ENCODE results near the gene SPATA3.

SPATA3 gene

DNA sequence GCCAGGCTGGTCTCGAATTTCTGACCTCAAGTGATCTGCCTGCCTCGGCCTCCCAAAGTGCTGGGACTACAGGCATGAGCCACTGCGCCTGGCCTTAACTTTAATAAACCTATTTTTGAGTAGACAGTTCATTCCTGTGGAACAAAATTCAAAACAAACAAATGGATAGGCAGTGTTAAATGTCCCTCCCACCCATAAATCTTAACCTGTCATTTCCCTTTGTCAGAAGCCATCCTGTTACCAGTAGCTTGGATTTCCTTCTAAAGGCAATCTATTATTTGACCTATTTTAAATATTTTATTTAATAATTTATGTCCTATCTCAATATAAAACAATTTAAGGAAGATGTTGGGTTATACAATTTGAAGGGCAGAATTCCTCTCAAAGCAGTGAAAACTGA, 34.8 kb downstream of the SPATA3 start:
- H3K36me3 Mint-ChIP-seq (ENCODE audit: low read depth), result no peaks in the 10 kb centered on the region

DNA sequence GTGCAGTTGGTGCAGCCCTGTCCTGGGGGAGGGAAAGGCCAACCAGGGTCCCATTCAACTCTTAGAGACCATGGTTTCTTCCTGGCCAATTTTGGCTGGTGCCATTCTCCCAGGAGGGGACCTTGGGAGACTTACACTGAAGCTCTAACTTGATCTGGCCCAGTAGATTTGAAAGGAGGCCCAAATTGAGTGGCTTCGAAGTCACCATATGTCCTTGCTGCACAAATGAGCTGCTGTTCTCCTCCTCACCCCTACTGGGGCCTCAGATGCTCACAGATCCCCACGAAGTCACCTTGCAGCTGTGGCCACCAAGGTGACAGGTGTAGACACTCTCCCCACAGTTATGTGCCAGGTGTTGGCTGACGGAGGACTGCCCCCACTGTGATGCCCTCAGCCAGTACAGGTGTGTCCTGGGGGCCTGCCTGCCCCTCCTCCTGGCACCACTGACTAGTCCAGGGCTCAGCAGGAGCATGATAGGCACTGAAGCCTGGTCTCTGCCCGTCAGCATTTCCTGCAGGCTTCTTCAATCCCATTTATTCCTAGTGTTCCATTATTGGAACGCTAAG, 36.7 kb downstream of the SPATA3 start:
- peaks cover 53% of the 10 kb centered on the region for H3K27me3 Mint-ChIP-seq (ENCODE audit: low read depth)
- H3K36me3 Mint-ChIP-seq (ENCODE audit: low read depth), result no peaks in the 10 kb centered on the region
- H3K9me3 Mint-ChIP-seq, result no peaks in the 10 kb centered on the region
- no peak overlapping the region for H3K4me3 Mint-ChIP-seq
- H3K4me1 Mint-ChIP-seq, result no peaks in the 10 kb centered on the region
- TF ChIP-seq, protein P1, sequence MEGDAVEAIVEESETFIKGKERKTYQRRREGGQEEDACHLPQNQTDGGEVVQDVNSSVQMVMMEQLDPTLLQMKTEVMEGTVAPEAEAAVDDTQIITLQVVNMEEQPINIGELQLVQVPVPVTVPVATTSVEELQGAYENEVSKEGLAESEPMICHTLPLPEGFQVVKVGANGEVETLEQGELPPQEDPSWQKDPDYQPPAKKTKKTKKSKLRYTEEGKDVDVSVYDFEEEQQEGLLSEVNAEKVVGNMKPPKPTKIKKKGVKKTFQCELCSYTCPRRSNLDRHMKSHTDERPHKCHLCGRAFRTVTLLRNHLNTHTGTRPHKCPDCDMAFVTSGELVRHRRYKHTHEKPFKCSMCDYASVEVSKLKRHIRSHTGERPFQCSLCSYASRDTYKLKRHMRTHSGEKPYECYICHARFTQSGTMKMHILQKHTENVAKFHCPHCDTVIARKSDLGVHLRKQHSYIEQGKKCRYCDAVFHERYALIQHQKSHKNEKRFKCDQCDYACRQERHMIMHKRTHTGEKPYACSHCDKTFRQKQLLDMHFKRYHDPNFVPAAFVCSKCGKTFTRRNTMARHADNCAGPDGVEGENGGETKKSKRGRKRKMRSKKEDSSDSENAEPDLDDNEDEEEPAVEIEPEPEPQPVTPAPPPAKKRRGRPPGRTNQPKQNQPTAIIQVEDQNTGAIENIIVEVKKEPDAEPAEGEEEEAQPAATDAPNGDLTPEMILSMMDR (IDR thresholded peaks at IDR 0.05; ENCODE audit: unreplicated experiment in 3 of 3), result no peak
- no peak overlapping the region for H3K27ac Mint-ChIP-seq

More for the DNA sequence above, 34.8 kb downstream of the SPATA3 start:
- Mint-ChIP-seq H3K4me3 (no peak overlapping the region), H3K4me1 (no peaks in the 10 kb centered on the region), H3K9me3 (no peaks in the 10 kb centered on the region), H3K27ac (no peak overlapping the region), H3K27me3 (ENCODE audit: low read depth) (peaks cover 37% of the 10 kb centered on the region)
- TF ChIP-seq, protein P1 (IDR thresholded peaks at IDR 0.05; ENCODE audit: unreplicated experiment in 3 of 3), result no peak

DNA sequence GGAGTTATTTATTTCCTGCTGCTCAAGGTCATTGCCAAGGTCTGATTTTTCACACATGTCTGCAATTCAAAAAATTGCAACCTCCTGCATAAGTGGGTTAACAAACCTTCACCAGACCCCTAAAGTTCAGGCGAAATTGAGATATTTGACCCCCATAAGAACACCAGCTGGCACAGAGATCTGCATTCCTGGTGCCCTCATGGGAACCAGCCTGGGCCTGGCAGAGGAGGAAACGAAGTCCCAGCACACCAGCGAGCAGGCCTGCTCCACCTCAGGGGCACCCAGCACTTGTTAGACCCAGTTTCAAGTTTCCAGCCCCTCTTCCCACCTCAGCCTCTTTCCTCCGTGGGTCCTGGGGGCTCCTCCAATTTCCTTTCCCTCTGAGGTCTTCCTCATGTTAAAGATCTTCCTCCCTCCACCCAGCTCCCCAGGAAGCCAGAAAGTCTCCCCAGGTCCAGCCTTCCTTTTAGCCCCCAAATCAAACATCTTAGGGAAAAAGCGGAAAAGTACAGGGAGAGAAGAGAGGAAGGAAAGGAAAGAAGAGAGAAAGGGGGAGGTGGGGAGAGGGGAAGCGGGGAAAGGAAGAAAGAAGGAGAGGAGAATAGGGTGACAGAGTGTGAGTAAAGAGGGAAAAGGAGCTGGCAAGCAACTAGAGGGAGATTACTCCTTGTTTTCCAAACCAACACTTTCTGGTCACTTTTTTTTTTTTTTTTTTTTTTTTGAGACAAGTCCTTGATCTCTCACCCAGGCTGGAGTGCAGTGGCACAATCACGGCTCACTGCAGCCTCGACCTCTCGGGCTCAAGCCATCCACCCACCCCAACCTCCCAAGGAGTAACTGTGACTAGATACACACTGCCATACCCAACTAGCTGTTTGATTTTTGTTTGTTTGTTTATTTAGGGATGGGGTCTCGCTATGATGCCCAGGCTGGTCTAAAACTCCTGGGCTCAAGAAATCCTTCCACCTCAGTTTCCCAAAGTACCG, 37.5 kb downstream of the SPATA3 start:
- no peaks in the 10 kb centered on the region for H3K36me3 Mint-ChIP-seq (ENCODE audit: low read depth)
- H3K4me3 Mint-ChIP-seq, result no peak overlapping the region
- no peaks in the 10 kb centered on the region for H3K9me3 Mint-ChIP-seq
- TF ChIP-seq, protein P1 (IDR thresholded peaks at IDR 0.05; ENCODE audit: unreplicated experiment in 3 of 3), result no peak
- no peak overlapping the region for H3K27ac Mint-ChIP-seq
- H3K4me1 Mint-ChIP-seq, result no peaks in the 10 kb centered on the region
- H3K27me3 Mint-ChIP-seq (ENCODE audit: low read depth), result peaks cover 58% of the 10 kb centered on the region

DNA sequence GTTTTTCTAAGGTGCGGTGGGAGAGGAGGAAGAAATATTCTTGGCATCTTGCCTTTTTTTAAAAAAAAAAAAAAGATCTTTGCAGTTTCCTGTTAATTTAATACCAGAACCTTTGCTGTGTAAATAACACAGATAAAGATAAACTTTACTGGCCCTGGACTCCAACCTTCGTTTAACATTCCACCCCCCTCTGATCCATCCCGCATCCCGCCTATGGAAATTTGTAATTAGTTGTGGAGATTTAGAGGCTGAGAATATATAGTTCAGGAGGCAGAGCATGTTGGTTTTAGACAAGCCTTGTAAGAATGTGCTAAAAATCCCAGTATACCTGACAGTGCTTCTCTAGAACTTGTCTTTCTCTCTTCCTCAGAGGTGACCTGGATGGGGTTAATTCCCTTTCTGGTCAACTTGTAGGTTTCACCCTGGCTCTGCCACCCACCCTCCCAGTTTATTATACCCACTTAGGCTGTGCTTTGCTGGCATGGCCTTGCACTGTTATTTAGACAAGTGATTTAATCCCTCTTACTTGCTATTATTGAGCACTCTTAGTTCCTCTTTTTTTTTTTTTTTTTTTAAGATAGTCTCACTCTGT, 38.5 kb downstream of the SPATA3 start:
- Mint-ChIP-seq H3K36me3 (ENCODE audit: low read depth) (no peaks in the 10 kb centered on the region), H3K27me3 (ENCODE audit: low read depth) (peaks cover 67% of the 10 kb centered on the region), H3K4me3 (no peak overlapping the region), H3K4me1 (no peaks in the 10 kb centered on the region), H3K27ac (no peak overlapping the region), H3K9me3 (no peaks in the 10 kb centered on the region)
- TF ChIP-seq, protein P1 (IDR thresholded peaks at IDR 0.05; ENCODE audit: unreplicated experiment in 3 of 3), result no peak

DNA sequence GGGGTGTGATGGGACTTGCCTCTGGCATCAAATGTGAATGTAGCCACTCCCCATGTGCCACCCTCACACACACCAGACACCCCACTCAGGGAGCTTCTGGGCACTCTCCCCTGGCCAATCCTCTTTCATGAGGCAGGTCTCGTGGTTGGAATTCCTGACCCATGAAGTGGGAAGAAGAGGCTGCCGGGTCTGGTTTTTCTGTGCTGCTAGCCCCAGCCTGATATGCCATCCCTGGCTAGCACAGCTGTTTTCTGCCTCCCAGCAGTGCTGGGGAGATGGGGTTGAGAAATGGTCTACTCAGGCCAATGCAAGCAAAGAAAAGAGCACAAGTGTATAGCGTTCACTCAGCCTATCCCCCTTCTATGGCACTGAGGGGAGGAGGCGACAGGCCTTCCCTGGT, 40.2 kb downstream of the SPATA3 start:
- Mint-ChIP-seq H3K27ac (no peak overlapping the region), H3K9me3 (no peaks in the 10 kb centered on the region), H3K27me3 (ENCODE audit: low read depth) (peaks cover 84% of the 10 kb centered on the region), H3K4me3 (peak overlapping the region; percentile 41 to 75 (median 60)), H3K36me3 (ENCODE audit: low read depth) (no peaks in the 10 kb centered on the region), H3K4me1 (no peaks in the 10 kb centered on the region)
- TF ChIP-seq, protein P1 (IDR thresholded peaks at IDR 0.05; ENCODE audit: unreplicated experiment in 3 of 3), result no peak
